Cerebellar nuclear complex (tissue), 1 donor: ENCODE measurements around the gene P4HTM.
"Not testable (repeated sequence)": the region's sequence is repeated elsewhere in the genome, so short reads cannot be mapped to it uniquely, and the experiment has no call there.

Experiments used
- DNase-seq, 2 experiments: peaks; one replicate each; lab custom pipeline; 2025; lab: John Stamatoyannopoulos, UW

The P4HTM gene

DNA sequence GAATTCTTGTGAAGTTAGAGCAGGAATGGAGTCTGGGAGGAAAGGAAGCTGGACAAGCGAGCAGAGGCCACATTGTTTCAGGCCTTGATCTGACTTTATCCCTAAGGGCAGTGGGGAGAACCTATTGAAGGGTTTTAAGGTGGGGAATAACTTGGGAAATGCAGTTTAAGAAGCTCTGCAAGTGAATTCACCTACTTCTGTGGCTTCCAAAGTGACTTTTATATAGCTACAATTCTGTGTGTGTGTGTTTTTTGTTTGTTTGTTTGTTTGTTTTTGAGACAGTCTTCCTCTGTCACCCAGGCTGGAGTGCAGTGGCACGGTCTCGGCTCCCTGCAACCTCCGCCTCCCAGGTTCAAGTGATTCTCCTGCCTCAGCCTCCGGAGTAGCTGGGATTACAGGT lies 18.6 kb downstream of the P4HTM start:
- not testable (repeated sequence) for DNase-seq

- DNase-seq: no peak
Observed at GRCh38 chr3:49009396-49009795, 19.4 kb downstream of the P4HTM start.

GRCh38 chr3:49012441-49013017 lies 22.5 kb downstream of the P4HTM start:
- DNase-seq: no peak

GRCh38 chr3:49013113-49013737 lies 23.2 kb downstream of the P4HTM start:
- DNase-seq: no peak

- no peak for DNase-seq
Observed at GRCh38 chr3:49013738-49014660, 24.0 kb downstream of the P4HTM start.

- no peak for DNase-seq
Observed at GRCh38 chr3:49015072-49015471, 25.0 kb downstream of the P4HTM start.

GRCh38 chr3:49015765-49016164 lies 25.7 kb downstream of the P4HTM start:
- DNase-seq: no peak

- no peak for DNase-seq
Observed at GRCh38 chr3:49016414-49017228, 26.6 kb downstream of the P4HTM start.

DNA sequence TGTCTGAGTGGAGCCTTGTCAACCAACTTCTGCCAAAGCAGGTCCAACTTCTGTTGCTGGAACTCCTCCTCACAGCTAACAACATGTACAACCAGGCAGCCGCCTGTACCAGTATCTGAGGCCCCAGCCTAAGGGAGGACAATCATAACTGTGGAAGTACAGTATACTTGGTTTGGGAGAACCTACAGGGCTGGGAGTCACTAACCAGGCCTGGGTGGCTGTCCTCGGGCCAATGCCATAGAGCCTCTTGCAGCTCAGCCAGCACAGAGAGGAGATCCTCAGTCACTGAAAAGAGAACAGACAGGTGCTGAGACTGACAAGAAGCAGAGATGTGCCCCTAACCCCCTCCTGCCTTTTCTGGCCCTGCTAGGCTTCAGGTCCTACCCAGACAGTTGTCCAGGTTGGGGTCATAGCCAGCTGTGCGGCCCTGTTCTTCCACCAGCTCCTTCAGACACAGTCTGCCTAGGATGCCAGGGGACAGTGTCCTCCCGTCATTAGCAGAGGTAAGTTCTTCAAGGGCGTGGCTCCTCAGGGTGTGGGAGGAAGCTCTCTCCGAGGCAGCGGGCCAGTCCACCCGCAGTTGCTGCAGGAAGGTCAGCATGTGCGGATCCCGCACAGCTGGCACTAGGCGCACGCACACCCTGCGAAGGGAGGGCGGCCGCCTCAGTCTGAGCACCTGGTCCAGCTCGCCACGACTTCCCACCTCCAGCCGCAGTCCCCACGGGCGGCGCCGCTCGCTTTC lies 27.4 kb downstream of the P4HTM start:
- no peak for DNase-seq

- peak in 1 of 2 experiments; percentile 58 for DNase-seq
Observed at GRCh38 chr3:49017971-49018706, 28.1 kb downstream of the P4HTM start, which contains the start of gene DALRD3. Gene DALRD3, minus strand, starts transcription at chr3:49018580. Its CDS starts 16 bp downstream, at chr3:49018564.

DNA sequence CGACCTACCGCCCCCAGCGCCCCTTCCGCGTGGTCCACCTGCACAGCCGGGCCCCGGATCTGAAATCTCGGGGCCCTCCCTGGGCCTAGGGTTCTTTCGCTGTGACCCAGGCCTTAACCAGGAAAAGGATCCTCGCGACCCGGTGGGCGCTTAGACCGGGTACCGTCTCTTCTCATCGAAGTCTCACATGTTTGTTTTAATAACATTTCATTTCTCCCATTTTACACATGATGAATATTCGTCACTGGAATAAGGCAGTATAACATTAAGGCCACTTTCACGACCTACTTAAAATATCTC lies 28.6 kb downstream of the P4HTM start:
- DNase-seq: no peak

DNA sequence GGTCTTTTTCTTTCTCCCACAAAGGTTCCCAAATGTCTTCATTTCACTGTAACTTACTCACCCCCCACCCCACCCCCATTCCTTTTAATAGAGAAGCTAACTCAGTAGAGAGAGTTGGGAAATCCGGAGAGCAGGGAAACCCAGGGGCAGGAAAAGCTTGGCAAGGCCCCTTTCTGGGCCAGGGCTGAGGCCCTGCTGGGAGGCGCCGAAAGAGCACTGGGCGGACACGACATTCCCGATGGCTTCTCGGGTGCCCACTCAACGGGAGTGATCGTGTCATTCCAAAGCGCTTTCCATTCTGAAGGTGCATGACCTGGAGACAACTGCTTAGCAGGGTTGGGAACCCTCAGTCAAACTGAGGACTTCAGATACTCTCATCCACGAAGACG lies 29.9 kb downstream of the P4HTM start:
- DNase-seq: no peak

- no peak for DNase-seq
Observed at GRCh38 chr3:49020330-49021212, 30.5 kb downstream of the P4HTM start.

DNA sequence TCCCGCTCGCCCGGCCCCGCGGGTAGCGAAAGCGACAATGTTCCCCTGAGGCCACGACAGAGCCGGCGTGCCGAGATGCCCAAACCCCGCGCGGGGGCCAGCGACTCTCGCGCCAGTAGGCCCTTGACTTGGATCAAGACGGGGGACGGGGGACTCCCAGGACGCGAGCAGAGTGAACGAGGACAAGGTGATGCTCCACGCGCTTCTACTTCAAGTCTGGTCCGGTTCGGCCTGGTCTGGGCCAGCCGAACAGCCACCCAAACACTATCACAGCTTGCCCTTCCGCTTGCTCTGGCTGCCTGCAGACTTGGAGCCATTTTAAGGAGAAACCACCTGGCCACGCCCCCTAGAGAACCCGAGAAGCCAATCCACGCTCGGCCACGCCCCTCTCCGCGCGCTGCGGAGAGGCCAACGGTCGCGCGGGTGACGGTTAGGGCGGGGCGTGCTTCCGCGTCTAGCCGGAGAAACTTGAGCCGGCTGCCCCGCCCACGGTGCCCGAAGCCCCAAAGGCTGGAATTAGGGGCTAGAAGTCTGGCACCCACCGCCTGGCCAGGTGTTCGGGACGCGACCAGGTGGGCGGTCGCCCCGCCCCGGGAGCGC lies 31.3 kb downstream of the P4HTM start:
- DNase-seq: peak; percentile 82 to 84

GRCh38 chr3:49021813-49022687 lies 32.0 kb downstream of the P4HTM start, which contains the start of gene NDUFAF3:
Gene NDUFAF3, plus strand, starts transcription at chr3:49022121. Its CDS starts 24 bp downstream, at chr3:49022145.
- DNase-seq: peak in 1 of 2 experiments; percentile 36

GRCh38 chr3:49022688-49023171 lies 32.7 kb downstream of the P4HTM start:
- DNase-seq: no peak

DNA sequence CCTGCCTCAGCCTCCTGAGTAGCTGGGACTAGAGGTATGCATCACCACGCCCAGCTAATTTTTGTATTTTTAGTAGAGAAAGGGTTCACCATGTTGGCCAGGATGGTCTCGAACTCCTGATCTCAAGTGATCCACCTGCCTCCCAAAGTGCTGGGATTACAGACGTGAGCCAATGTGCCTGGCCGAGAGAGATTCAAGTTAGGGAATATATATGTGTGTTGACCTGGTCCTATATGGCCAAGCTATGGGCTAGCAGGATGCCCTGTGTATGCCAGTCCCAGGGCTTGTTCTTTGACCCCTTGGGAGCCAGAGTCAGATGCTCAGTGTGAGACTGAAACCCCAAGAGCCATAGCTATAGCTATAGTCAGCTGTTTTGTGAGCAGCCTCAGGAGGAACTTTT lies 33.7 kb downstream of the P4HTM start:
- DNase-seq: no peak

- no peak for DNase-seq
Observed at GRCh38 chr3:49024449-49024848, 34.4 kb downstream of the P4HTM start.
